Hippocampal formation (tissue), 2 donors: ENCODE data around the gene CUL9.
"Not testable (repeated sequence)": the region's sequence is repeated elsewhere in the genome, so short reads cannot be mapped to it uniquely, and the experiment has no call there.

Experiments
- DNase-seq, 2 donors: peaks; one replicate each; lab custom pipeline; 2025; lab: John Stamatoyannopoulos, UW

Gene CUL9

DNA sequence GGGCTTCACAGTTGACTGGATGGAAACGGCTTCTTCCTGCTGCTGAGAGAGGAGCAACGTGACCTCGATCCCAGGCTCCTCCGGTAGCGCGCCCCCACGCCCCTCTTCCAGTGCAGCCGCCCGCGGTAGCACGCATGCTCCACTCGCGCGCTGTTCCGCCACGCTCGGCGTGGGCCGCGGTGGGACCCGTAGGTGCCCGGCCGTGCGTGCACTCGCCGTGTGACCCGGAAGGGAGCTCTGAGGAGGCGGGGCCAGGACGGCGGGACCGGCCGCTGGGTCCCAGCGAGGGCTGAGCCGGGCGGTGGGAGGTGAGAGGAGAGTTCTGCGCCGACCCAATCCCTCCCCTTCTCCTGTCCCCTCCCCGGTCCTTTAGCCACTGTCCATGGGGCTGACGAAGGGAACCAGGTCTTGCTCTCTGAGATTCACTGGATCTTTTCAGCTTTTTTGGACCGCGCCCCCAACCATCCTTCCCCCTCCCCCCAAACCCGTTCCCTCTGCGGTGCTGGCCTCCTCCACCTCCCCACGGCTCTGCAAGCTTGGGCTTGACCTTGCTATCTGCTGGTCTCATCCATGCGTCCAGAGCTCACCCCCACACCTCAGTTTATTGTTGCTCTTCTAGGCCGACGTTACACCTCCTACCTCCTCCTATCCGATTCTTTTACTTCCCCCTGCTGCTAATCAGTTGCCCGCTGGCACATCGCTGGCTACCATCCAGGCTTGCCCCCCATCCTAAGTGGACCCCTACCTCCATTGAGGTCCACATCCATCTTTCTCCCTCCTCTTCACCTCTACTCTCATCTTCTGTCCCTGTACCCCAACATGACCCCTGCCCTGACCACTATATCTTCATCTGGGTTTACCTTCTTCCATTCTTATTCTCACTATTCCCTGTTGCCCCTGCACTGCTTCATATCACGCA, at the start of gene CUL9:
CUL9 (plus strand) TSS at position 255 of the 919 bp plus-strand sequence. CDS start 2,115 bp downstream, outside the sequence.
- peak; percentile 73 to 81 for DNase-seq

DNA sequence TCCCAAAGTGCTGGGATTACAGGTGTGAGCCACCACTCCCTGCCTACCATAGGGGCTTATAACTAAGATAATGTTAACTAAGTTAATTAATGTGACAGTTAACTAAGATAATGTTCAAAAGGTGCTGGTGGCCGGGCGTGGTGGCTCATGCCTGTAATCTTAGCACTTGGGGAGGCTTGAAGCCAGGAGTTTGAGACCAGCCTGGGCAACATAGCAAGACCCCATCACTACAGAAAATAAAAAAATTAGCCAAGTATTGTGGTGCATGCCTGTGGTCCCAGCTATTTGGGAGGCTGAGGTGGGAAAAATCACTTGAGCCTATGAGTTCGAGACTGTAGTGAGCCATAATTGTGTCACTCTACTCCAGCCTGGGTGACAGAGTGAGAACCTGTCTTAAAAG, 43.7 kb upstream of the CUL9 start:
- DNase-seq, result no peak

DNA sequence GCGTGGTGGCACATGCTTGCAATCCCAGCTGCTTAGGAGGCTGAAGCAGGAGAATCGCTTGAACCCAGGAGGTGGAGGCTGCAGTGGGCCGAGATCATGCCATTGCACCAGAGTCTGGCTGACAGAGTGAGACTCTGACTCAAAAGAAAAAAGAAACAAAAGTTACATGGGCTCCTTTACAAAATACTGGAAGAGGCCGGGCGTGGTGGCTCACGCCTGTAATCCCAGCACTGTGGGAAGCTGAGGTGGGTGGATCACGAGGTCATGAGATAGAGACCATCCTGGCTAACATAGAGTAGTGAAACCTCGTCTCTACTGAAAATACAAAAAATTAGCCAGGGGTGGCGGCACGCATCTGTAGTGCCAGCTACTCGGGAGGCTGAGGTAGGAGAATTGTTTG, 42.0 kb upstream of the CUL9 start:
- not testable (repeated sequence) for DNase-seq

GRCh38 chr6:43141644-43142043, 40.4 kb upstream of the CUL9 start:
- no peak for DNase-seq

DNA sequence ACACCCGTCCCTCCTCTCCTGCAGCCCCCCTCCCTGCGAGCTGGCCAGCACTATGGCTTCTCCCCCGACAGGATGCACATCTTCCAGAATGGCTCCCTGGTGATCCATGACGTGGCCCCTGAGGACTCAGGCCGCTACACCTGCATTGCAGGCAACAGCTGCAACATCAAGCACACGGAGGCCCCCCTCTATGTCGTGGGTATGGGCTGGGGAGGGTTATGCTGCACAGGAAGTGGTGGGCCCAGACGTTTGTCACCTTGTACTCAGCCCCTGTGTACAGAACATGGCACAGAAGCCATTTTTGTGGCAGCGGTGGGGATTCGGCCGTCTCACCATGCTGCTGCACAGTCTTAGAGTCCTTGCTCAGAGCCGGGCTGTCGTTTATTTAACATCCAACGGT, 39.9 kb upstream of the CUL9 start:
- no peak for DNase-seq

- peak; percentile 73 to 78 for DNase-seq
Measured at GRCh38 chr6:43143235-43144128, 38.5 kb upstream of the CUL9 start.

GRCh38 chr6:43144879-43145278, 37.1 kb upstream of the CUL9 start:
- no peak for DNase-seq

DNA sequence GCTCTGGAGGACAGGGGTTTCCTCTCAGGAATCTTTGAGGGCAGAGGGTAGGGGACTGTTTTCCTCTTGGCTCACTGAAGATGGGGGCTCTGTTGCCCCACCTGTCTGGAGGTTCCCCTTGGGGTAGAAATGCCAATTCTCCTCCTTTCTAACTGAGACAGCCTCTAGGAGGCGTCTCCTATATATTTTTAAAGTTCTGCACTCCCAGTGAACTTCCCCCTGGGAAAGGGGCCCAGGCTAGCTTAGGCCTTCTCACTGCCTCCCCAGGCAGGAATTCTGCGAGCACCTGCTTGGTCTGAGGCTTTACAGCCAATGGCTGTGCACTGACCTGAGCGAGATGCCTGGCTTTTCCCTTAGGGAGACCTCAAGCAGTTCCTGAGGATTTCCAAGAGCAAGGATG, 35.7 kb upstream of the CUL9 start:
- no peak for DNase-seq

GRCh38 chr6:43146709-43147688, 35.0 kb upstream of the CUL9 start:
- no peak for DNase-seq

- no peak for DNase-seq
Measured at GRCh38 chr6:43147691-43148477, 34.1 kb upstream of the CUL9 start.

DNA sequence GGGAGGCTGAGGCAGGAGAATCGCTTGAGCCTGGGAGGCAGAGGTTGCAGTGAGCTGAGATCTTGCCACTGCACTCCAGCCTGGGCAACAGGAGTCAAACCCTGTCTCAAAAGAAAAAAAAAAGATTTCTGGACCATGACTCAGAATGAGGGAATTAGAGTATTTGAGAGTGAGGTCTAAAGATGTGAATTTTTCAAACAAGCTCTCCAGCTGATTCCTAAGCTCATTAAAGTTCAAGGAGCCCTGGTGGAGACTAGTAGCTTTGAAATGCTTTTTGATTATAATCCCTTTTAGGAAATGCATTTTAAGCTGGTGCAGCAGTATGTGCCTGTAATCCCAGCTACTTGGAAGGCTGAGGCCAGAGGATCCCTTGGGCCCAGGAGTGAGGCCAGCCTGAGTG, 32.7 kb upstream of the CUL9 start:
- no peak for DNase-seq

GRCh38 chr6:43150051-43150751, 31.8 kb upstream of the CUL9 start:
- no peak for DNase-seq

- no peak for DNase-seq
Measured at GRCh38 chr6:43159599-43159998, 22.4 kb upstream of the CUL9 start.

- no peak for DNase-seq
Measured at GRCh38 chr6:43163899-43164298, 18.1 kb upstream of the CUL9 start.

- DNase-seq, result no peak
Measured at GRCh38 chr6:43170417-43170930, 11.5 kb upstream of the CUL9 start.

DNA sequence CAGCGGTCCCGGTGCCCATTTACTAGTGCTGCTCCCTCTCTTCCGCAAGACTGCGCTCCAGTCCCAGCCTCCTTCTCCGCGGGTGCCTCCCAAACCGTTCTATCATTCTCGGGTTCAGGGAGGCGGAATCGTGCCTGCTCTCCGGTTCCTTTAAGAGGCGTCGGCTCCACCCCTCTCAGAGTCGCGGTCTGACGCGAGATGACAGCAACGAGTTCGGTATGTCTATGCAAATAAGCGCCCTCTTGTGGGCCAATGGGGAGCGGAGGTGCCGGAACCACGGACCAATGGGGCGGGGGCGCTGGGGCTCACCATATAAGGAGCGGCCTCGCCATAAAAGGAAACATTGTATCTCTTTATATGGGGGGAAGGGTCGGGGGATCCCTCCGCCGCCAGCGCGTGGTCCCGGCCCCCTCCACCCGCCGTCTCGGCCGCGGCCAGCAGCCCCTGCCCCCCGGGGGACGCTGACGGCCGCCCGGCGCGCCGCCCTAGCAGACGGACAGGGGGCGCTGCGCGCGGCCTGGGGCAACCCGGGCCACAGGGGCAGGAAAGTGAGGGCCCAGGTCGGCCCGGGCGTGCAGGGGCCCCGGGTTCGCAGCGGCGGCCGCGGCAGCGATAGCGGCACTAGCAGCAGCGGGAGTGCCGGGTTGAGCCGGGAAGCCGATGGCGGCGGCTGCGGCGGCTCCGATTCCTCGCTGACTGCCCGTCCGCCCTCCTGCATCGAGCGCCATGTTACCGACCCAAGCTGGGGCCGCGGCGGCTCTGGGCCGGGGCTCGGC, 10.9 kb upstream of the CUL9 start, which contains the start of gene SRF:
SRF (plus strand) TSS at position 339 of the 776 bp plus-strand sequence; CDS start at position 727, 388 bp downstream.
- DNase-seq, result peak; percentile 98 to 99

DNA sequence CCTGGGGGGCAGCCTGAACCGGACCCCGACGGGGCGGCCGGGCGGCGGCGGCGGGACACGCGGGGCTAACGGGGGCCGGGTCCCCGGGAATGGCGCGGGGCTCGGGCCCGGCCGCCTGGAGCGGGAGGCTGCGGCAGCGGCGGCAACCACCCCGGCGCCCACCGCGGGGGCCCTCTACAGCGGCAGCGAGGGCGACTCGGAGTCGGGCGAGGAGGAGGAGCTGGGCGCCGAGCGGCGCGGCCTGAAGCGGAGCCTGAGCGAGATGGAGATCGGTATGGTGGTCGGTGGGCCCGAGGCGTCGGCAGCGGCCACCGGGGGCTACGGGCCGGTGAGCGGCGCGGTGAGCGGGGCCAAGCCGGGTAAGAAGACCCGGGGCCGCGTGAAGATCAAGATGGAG, 10.3 kb upstream of the CUL9 start:
- no peak for DNase-seq

- peak; percentile 13 to 31 for DNase-seq
Measured at GRCh38 chr6:43172104-43173007, 9.6 kb upstream of the CUL9 start.
